ENCODE results near the gene TBC1D22A. TPM values are rescaled to one million over a fixed set of nuclear protein-coding genes. Genes with fewer than 3 reads are reported as not detected.

TBC1D22A gene
- total RNA-seq, 6 experiments from 2014 or later: 20.4 to 24.1 (median 22.2) TPM

DNA sequence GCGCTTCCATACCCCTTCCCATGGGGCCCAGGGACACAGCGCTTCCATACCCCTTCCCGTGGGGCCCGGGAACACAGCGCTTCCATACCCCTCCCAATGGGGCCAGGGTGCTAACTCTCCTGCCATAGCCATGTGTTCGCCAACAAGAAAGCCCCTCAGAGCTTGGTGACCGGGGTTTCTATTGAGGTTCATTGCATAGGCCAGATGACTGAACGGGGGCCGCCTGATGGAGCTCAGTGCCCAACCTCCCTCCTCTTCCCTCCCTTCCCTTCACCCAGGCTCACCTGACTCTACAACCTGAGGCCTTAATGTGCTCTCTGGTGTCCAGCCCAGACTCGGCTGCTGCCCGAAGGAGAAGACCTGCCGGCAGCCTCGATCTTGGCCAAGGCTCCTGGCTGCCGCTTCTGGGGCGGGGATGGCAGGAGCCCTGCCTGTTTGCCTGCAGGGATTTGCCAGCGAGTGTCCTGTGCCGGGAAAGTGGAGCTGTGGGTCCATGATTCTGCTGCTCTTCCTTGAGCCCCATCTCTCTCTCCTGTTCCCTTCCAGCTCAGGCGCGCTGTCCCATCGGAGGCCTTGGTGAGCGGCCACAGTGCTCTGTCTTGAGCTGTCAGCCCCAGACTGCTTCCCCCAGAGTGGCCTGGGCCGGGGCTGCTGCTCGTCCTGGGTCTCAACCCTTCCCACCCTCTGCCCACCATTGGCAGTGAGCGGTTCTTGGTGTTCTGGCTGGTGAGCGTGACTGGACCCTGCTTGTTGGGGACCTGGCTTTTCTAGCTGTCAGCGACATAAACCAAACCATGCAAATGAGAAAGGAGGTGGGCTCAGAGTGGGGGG lies 267.0 kb downstream of the TBC1D22A start:
- H3K27ac Mint-ChIP-seq: no peak overlapping the region
- H3K4me3 Mint-ChIP-seq: no peak overlapping the region
- H3K27me3 Mint-ChIP-seq (ENCODE audit: insufficient read depth): peaks cover 2% of the 10 kb centered on the region; the same call in 1 of the 2 replicates
- H3K9me3 Mint-ChIP-seq: no peaks in the 10 kb centered on the region
- TF ChIP-seq, protein P1, sequence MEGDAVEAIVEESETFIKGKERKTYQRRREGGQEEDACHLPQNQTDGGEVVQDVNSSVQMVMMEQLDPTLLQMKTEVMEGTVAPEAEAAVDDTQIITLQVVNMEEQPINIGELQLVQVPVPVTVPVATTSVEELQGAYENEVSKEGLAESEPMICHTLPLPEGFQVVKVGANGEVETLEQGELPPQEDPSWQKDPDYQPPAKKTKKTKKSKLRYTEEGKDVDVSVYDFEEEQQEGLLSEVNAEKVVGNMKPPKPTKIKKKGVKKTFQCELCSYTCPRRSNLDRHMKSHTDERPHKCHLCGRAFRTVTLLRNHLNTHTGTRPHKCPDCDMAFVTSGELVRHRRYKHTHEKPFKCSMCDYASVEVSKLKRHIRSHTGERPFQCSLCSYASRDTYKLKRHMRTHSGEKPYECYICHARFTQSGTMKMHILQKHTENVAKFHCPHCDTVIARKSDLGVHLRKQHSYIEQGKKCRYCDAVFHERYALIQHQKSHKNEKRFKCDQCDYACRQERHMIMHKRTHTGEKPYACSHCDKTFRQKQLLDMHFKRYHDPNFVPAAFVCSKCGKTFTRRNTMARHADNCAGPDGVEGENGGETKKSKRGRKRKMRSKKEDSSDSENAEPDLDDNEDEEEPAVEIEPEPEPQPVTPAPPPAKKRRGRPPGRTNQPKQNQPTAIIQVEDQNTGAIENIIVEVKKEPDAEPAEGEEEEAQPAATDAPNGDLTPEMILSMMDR (IDR thresholded peaks at IDR 0.05): no peak
- H3K36me3 Mint-ChIP-seq (ENCODE audit: low read depth): no peaks in the 10 kb centered on the region
- no peak for DNase-seq
- peaks cover 7% of the 10 kb centered on the region; the same call in 1 of the 2 replicates for H3K4me1 Mint-ChIP-seq (ENCODE audit: low read depth)

GRCh38 chr22:47030143-47030661 lies 267.8 kb downstream of the TBC1D22A start:
- H3K4me1 Mint-ChIP-seq (ENCODE audit: low read depth): peaks cover 7% of the 10 kb centered on the region; the same call in 1 of the 2 replicates
- no peak overlapping the region for H3K4me3 Mint-ChIP-seq
- no peaks in the 10 kb centered on the region for H3K36me3 Mint-ChIP-seq (ENCODE audit: low read depth)
- TF ChIP-seq, protein P1 (IDR thresholded peaks at IDR 0.05): no peak
- no peak for DNase-seq
- H3K27ac Mint-ChIP-seq: no peak overlapping the region
- H3K27me3 Mint-ChIP-seq (ENCODE audit: insufficient read depth): peaks cover 2% of the 10 kb centered on the region; the same call in 1 of the 2 replicates
- H3K9me3 Mint-ChIP-seq: no peaks in the 10 kb centered on the region

DNA sequence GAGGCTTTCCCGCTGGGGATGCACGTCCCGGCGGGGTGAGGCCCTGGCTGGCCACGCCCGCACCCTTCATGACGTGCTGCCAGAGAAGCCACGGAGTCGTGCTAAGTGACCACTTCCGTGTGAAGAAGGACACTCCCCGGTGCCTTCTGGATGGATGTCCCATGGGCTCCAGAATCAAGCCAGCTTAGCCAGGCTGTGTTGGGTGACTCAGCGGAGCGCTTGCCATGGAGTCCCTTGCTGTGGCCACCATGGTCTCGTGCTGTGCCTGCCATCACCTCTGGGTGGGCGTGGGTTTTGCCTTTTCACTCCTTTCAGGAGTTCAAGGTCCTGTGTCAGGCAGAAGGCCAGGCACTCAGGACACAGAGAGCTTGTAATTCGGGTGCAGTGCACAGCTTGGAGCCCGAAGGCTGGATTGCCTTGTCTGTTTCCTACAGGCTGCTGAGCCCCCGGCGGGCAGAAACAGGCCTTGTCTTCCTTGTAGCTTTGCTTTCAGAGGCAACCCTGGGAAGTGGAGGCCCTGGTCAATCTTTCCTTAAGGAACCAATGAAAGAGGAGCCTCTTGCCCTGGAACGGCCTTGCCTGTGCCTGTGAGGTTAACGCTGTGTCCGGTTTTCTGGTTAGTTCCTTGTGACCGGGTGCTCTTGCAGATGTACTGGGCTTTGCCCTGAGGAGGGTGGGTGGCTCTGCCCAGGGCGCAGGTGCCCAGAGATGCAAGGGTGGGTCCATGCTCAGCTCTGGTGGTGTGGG lies 268.6 kb downstream of the TBC1D22A start:
- DNase-seq: no peak
- H3K4me1 Mint-ChIP-seq (ENCODE audit: low read depth): peaks cover 7% of the 10 kb centered on the region; the same call in 1 of the 2 replicates
- no peaks in the 10 kb centered on the region for H3K9me3 Mint-ChIP-seq
- no peak overlapping the region for H3K4me3 Mint-ChIP-seq
- no peaks in the 10 kb centered on the region for H3K36me3 Mint-ChIP-seq (ENCODE audit: low read depth)
- no peak overlapping the region for H3K27ac Mint-ChIP-seq
- peaks cover 2% of the 10 kb centered on the region; the same call in 1 of the 2 replicates for H3K27me3 Mint-ChIP-seq (ENCODE audit: insufficient read depth)
- TF ChIP-seq, protein P1 (IDR thresholded peaks at IDR 0.05): no peak

DNA sequence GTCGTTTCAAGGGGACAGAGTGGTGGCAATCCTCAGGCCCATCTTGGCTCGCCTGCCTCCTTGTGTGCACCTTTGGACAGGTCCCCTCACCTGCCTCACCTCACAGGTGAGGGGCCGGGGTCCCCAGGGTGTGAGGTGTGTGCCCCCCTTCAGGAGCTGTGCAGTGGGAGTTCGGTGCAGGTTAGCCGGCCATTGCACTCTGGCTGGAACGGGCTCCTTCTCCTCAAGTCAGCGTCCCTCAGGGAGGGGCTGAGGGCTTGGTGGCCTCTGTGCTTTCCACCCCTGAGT lies 269.1 kb downstream of the TBC1D22A start:
- no peak for DNase-seq
- H3K4me3 Mint-ChIP-seq: no peak overlapping the region
- H3K36me3 Mint-ChIP-seq (ENCODE audit: low read depth): no peaks in the 10 kb centered on the region
- TF ChIP-seq, protein P1 (IDR thresholded peaks at IDR 0.05): no peak
- H3K4me1 Mint-ChIP-seq (ENCODE audit: low read depth): peaks cover 7% of the 10 kb centered on the region; the same call in 1 of the 2 replicates
- H3K27me3 Mint-ChIP-seq (ENCODE audit: insufficient read depth): peaks cover 2% of the 10 kb centered on the region; the same call in 1 of the 2 replicates
- H3K27ac Mint-ChIP-seq: no peak overlapping the region
- H3K9me3 Mint-ChIP-seq: no peaks in the 10 kb centered on the region

DNA sequence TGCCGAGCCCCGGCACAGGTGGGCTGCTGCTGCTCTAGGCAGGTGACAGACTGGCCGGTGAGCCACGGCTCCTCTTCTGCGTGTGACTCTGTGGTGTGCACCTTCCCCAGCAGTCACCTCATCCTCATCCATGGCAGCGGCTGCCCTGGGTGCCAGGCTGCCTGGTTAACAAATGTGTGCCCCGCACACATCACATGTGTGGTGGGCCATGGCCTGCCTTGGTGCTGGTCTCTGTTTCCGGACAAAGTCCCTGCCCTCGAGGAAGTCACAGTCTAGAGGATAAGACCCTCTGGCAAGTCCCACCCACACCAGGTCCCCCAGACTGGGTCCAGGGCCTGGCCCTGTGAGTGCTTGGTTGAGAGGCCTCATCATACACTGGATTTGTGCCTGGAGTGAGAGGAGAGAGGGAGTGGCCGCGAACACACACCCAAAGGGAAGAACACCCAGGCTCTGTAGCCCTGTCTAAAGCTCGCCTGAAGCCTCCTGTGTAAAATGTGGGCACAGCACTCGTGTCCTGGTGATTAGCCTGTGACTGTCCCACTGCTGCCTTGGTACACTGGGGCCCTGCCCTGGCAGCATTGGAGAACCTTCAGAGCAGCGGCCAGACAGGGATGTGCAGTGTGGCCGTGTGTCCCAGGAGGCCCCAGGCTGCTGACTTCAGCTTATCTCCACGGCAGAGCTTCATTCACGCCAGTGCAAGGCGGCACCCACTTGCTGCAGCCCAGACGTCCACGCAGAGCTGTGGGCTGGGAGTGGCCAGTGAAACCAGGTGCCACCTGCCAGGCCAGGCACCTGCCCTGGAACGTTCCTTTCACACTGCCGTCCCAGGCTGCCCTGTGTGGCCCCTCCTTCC lies 269.9 kb downstream of the TBC1D22A start:
- TF ChIP-seq, protein P1 (IDR thresholded peaks at IDR 0.05): no peak
- no peak overlapping the region for H3K4me3 Mint-ChIP-seq
- no peaks in the 10 kb centered on the region for H3K9me3 Mint-ChIP-seq
- no peak overlapping the region for H3K27ac Mint-ChIP-seq
- no peaks in the 10 kb centered on the region for H3K36me3 Mint-ChIP-seq (ENCODE audit: low read depth)
- peaks cover 2% of the 10 kb centered on the region; the same call in 1 of the 2 replicates for H3K27me3 Mint-ChIP-seq (ENCODE audit: insufficient read depth)
- H3K4me1 Mint-ChIP-seq (ENCODE audit: low read depth): peaks cover 7% of the 10 kb centered on the region; the same call in 1 of the 2 replicates
- no peak for DNase-seq

Measured in HFFc6 (cell line).